Measurements from ENCODE around the gene FIBP.

The FIBP gene

DNA sequence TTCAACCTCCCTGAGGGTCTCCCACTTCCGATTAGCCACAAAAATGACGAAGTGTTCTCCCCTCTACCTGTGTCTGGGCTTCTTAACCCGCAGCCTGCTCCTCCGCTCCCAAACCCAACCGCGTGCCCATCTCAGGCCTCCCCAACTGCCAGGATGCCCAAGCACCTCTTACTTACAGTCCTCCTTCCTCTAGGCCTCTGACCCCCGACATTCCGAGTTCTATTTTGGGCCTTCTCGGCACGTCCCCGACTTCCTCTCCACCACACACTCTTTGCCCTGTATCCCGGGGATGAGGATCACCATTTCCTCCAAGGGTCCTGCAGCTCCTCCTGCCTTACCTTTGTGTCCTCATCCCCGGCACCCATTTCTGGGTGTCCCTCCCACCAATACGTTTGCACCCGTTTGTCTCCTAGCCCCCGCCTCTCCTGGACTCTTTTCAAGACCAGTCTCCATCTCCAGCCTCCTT is 28.4 kb downstream of the FIBP start:
- FAIRE-seq (no peak), DNase-seq (ENCODE audit: insufficient read length) (no peak)
- TF ChIP-seq POLR2A (IDR thresholded peaks at IDR 0.05; ENCODE audit: low read depth, low read length) (peak; percentile 56; the same call in 1 of the 2 replicates), TAF1 (IDR thresholded peaks at IDR 0.05; ENCODE audit: borderline replicate concordance, low read depth, low read length) (no peak), POLR2AphosphoS5 (IDR thresholded peaks at IDR 0.05; ENCODE audit: low read depth, low read length) (peak; percentile 89)

DNA sequence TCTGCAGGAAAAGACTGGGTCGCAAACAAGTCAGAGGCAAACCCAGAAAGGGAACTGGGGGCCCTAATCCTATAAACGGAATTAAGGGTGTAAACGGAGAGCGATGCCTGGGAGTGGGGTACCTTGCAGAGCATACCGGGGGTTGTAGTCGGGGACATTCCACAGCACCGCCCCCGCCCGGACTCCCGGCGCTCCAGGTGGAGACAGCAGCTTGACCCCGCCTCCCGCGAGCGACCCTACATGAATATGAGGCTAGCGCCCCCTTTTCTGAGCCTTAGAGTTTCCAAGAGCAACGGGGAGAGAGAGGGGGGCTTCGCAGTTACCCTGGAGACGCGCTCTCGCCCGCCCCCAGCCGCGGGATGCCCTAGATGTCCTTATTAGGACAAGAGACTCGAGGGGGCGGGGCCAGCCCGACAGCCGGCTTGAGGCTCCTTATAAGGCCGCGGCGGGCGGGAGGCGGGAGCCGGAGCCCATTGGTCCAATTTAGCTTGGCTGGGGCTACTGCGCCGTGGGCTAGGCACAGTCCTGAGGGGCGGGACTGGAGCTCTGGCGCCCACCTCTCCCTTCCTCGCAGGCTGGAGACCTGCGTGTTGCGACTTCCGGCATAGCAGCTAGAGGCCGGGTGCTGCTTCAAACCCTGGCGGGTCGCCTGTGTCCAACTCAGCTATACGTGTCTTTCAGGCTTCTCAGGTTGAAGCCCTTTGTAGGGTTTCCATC is 29.0 kb downstream of the FIBP start:
- FAIRE-seq (peak; percentile 93), DNase-seq (ENCODE audit: insufficient read length) (peak; percentile 95)
- TF ChIP-seq TAF1 (IDR thresholded peaks at IDR 0.05; ENCODE audit: borderline replicate concordance, low read depth, low read length), result peak; percentile 96
- peak; percentile 99 for TF ChIP-seq POLR2AphosphoS5 (IDR thresholded peaks at IDR 0.05; ENCODE audit: low read depth, low read length)
- peak; percentile 95 for TF ChIP-seq POLR2A (IDR thresholded peaks at IDR 0.05; ENCODE audit: low read depth, low read length)

- no peak for DNase-seq (ENCODE audit: insufficient read length)
- FAIRE-seq, result no peak
Observed at GRCh38 chr11:65858681-65859087, 29.6 kb downstream of the FIBP start.

GRCh38 chr11:65857853-65858680 is 30.2 kb downstream of the FIBP start, which contains the start of gene CFL1:
CFL1 (minus strand) TSS chr11:65858180; CDS start chr11:65858099, 81 bp downstream.
- TF ChIP-seq TAF1 (IDR thresholded peaks at IDR 0.05; ENCODE audit: borderline replicate concordance, low read depth, low read length) (peak; percentile 95), POLR2AphosphoS5 (IDR thresholded peaks at IDR 0.05; ENCODE audit: low read depth, low read length) (peak; percentile 99), POLR2A (IDR thresholded peaks at IDR 0.05; ENCODE audit: low read depth, low read length) (peak; percentile 100)
- peak; percentile 78 for DNase-seq (ENCODE audit: insufficient read length)
- FAIRE-seq, result peak; percentile 92

More at GRCh38 chr11:65858681-65859087, 29.6 kb downstream of the FIBP start:
- TF ChIP-seq TAF1 (IDR thresholded peaks at IDR 0.05; ENCODE audit: borderline replicate concordance, low read depth, low read length) (no peak), POLR2AphosphoS5 (IDR thresholded peaks at IDR 0.05; ENCODE audit: low read depth, low read length) (no peak), POLR2A (IDR thresholded peaks at IDR 0.05; ENCODE audit: low read depth, low read length) (no peak; the same call in 1 of the 2 replicates)

- DNase-seq (ENCODE audit: insufficient read length) (no peak), FAIRE-seq (no peak)
- TF ChIP-seq TAF1 (IDR thresholded peaks at IDR 0.05; ENCODE audit: borderline replicate concordance, low read depth, low read length) (no peak), POLR2A (IDR thresholded peaks at IDR 0.05; ENCODE audit: low read depth, low read length) (no peak), POLR2AphosphoS5 (IDR thresholded peaks at IDR 0.05; ENCODE audit: low read depth, low read length) (no peak)
Observed at GRCh38 chr11:65857500-65857852, 30.8 kb downstream of the FIBP start.

DNA sequence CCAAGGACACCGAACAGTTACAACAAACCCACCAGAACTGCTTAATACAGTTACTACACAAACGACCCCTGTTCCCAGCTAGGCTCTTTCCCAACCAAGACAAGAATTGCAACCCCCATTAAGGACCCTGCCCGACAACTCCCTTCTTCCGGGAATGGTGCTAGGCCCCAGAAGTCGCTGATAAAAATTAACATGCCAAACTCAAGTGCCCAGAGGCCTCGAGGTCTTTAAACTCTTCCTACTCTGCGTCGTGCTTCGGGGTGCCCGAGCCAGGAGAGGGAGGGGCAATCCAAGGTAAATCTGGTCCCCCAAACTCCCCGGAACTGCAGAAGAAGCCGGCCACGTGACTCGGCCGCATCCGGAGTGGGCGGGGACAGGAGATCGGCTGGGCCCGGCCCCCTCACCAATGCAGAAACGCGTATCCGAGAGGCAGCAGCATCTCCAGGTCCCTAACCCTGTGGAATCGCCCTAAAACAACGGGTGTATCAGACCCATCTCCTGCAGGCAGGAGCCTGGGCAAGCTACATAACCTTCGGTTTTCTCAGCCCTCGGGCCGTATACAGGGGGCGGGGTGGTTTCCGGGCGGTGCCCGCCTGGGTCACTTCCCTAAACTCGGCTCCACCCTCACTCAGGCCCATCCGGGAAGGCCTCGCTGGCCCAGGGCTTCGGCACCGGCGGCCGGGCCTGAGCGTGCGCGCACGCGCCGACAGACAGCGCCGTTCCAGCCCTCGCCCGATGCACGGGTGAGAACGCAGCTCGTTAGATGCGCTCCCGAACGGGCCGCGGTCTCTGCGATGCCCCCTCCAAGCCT is 31.4 kb downstream of the FIBP start:
- FAIRE-seq, result peak; percentile 89
- TF ChIP-seq TAF1 (IDR thresholded peaks at IDR 0.05; ENCODE audit: borderline replicate concordance, low read depth, low read length) (no peak), POLR2A (IDR thresholded peaks at IDR 0.05; ENCODE audit: low read depth, low read length) (peak; percentile 73), POLR2AphosphoS5 (IDR thresholded peaks at IDR 0.05; ENCODE audit: low read depth, low read length) (peak; percentile 87)
- DNase-seq (ENCODE audit: insufficient read length), result peak; percentile 69

DNA sequence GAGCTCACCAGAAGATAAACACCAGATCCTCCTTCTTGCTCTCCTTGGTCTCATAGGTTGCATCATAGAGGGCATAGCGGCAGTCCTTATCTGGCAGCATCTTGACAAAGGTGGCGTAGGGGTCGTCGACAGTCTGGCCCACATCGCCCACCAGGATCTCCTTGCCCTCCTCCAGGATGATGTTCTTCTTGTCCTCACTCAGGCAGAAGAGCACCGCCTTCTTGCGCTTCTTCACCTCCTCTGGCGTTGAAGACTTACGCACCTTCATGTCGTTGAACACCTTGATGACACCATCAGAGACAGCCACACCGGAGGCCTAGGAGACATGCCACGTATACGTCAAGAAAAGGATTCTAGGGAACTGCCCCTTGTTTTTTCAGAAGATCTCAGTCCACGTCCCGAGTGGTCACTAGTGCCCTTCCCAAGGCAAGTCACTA is 32.3 kb downstream of the FIBP start:
- no peak for DNase-seq (ENCODE audit: insufficient read length)
- TF ChIP-seq POLR2AphosphoS5 (IDR thresholded peaks at IDR 0.05; ENCODE audit: low read depth, low read length) (peak; percentile 61), TAF1 (IDR thresholded peaks at IDR 0.05; ENCODE audit: borderline replicate concordance, low read depth, low read length) (no peak)
- FAIRE-seq, result no peak

- TF ChIP-seq POLR2AphosphoS5 (IDR thresholded peaks at IDR 0.05; ENCODE audit: low read depth, low read length) (no peak; the same call in 1 of the 2 replicates), TAF1 (IDR thresholded peaks at IDR 0.05; ENCODE audit: borderline replicate concordance, low read depth, low read length) (no peak), POLR2A (IDR thresholded peaks at IDR 0.05; ENCODE audit: low read depth, low read length) (no peak; the same call in 1 of the 2 replicates)
- FAIRE-seq, result no peak
- DNase-seq (ENCODE audit: insufficient read length), result no peak
Observed at GRCh38 chr11:65854852-65855837, 33.1 kb downstream of the FIBP start.

DNA sequence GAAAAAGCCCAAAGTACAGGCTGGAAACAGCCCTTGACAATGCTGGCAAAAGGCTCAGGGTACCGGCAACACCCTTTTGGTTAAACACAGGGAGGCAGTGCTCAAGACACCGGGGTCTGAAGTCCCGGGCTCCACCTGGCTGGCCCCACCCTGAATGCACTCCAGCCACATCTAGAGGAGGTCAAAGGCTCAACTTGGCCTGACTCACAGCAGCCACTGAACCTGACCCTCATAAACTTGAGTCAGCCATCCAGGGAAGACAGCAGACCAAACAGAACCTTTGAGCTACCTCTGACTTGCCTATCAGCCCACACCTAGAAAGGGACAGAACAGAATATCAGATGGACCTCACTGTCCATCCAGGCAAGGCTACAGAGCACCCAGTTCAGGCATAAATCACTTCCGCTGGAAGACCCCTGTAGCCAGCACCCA is 34.1 kb downstream of the FIBP start:
- no peak for DNase-seq (ENCODE audit: insufficient read length)

More for the DNA sequence above, 34.1 kb downstream of the FIBP start:
- TF ChIP-seq POLR2A (IDR thresholded peaks at IDR 0.05; ENCODE audit: low read depth, low read length) (no peak), POLR2AphosphoS5 (IDR thresholded peaks at IDR 0.05; ENCODE audit: low read depth, low read length) (peak; percentile 46; the same call in 1 of the 2 replicates)
- FAIRE-seq, result no peak

All from GM12892 (cell line).